Stimulated activated CD4-positive, alpha-beta T cell treated with anti-CD3 and anti-CD28 coated beads, Interleukin-1b, Interleukin-23, amount 100 ng/mL, for 24 hours (primary cell): ENCODE measurements around the gene PLPPR2.
"Not testable (repeated sequence)": the region's sequence is repeated elsewhere in the genome, so short reads cannot be mapped to it uniquely, and the experiment has no call there.

Experiments used
- DNase-seq, 4 experiments: peaks; one replicate each; pipeline ENCODE4 v3.0.0-alpha.2; 2020; ENCODE audit warnings: low read depth in 4 of 4, low spot score in 1 of 4

Gene PLPPR2

GRCh38 chr19:11355160-11356073, at the start of gene PLPPR2:
PLPPR2 (plus strand) TSS chr19:11355432; CDS start chr19:11357674, 2,242 bp downstream.
- peak; percentile 59 to 85 (median 72) for DNase-seq

GRCh38 chr19:11306337-11306736, 48.9 kb upstream of the PLPPR2 start:
- DNase-seq: no peak

GRCh38 chr19:11320278-11320995, 34.8 kb upstream of the PLPPR2 start:
- not testable (repeated sequence) for DNase-seq

GRCh38 chr19:11321191-11322126, 33.8 kb upstream of the PLPPR2 start:
- no peak for DNase-seq

- DNase-seq: no peak
Measured at GRCh38 chr19:11322269-11323024, 32.8 kb upstream of the PLPPR2 start.

- DNase-seq: no peak
Measured at GRCh38 chr19:11323601-11324078, 31.6 kb upstream of the PLPPR2 start.

- DNase-seq: no peak
Measured at GRCh38 chr19:11324079-11324661, 31.1 kb upstream of the PLPPR2 start.

- no peak for DNase-seq
Measured at GRCh38 chr19:11324748-11325389, 30.4 kb upstream of the PLPPR2 start.

- no peak for DNase-seq
Measured at GRCh38 chr19:11325544-11325943, 29.7 kb upstream of the PLPPR2 start.

- no peak for DNase-seq
Measured at GRCh38 chr19:11330127-11330526, 25.1 kb upstream of the PLPPR2 start.

GRCh38 chr19:11331502-11331901, 23.7 kb upstream of the PLPPR2 start:
- no peak for DNase-seq

- no peak for DNase-seq
Measured at GRCh38 chr19:11332822-11333221, 22.4 kb upstream of the PLPPR2 start.

- not testable (repeated sequence) for DNase-seq
Measured at GRCh38 chr19:11333838-11334237, 21.4 kb upstream of the PLPPR2 start.

- DNase-seq: no peak
Measured at GRCh38 chr19:11335449-11336146, 19.6 kb upstream of the PLPPR2 start.

GRCh38 chr19:11337080-11337479, 18.2 kb upstream of the PLPPR2 start:
- no peak for DNase-seq

GRCh38 chr19:11338121-11338520, 17.1 kb upstream of the PLPPR2 start:
- DNase-seq: no peak

GRCh38 chr19:11338569-11339253, 16.5 kb upstream of the PLPPR2 start:
- no peak for DNase-seq
